Lower leg skin (tissue), 4 donors: ENCODE results near the gene SNX33. TPM values are rescaled to one million over a fixed set of nuclear protein-coding genes. Genes with fewer than 3 reads are reported as not detected.

Source experiments
- DNase-seq, 2 donors: peaks; one replicate each; pipeline ENCODE4 v3.0.0-alpha.2; 2019; ENCODE audit warnings: low spot score in 2 of 2
- H3K4me3 ChIP-seq: fragments of 200-600 bp; sonication (generic); 2 replicates; pipeline ENCODE4 v1.5.1; 2017; ENCODE audit warnings: mild to moderate bottlenecking, low read depth; ENCODE audit not compliant: poor library complexity, severe bottlenecking
- CTCF ChIP-seq, 3 donors: fragments of 450-650 bp; IDR thresholded peaks; one replicate each; pipeline ENCODE4 v1.5.1; 2016; ENCODE audit warnings: antibody characterized with exemption in 3 of 3, mild to moderate bottlenecking in 3 of 3, moderate library complexity in 2 of 3
- POLR2A ChIP-seq, 2 donors: fragments of 450-650 bp; IDR thresholded peaks; one replicate each; pipeline ENCODE4 v1.6.1; 2016 to 2017; ENCODE audit warnings: antibody characterized with exemption in 2 of 2, mild to moderate bottlenecking in 1 of 2, moderate library complexity in 1 of 2
- WGBS, 2 donors: methylation state at CpG; one replicate each; pipeline ENCODE4 v1.1.5; 2018; 5-methylcytosine and 5-hydroxymethylcytosine counted together
- intact Hi-C: fragments of 100-400 bp; cut with DNase I; formaldehyde crosslinking; loops from one replicate; pipeline ENCODE4 v1.15.0; 2023; ENCODE audit warnings: low total_unique reads
- total RNA-seq, 4 donors: library from RNA; depleted of rRNA; stranded (reverse); fragments of >200 nt; gene quantifications; one replicate each; pipeline ENCODE4 v1.1.0, GENCODE V29; 2016

The SNX33 gene
- total RNA-seq, 4 donors from 2014 or later, result 24.8 to 40.5 (median 35.5) TPM

DNA sequence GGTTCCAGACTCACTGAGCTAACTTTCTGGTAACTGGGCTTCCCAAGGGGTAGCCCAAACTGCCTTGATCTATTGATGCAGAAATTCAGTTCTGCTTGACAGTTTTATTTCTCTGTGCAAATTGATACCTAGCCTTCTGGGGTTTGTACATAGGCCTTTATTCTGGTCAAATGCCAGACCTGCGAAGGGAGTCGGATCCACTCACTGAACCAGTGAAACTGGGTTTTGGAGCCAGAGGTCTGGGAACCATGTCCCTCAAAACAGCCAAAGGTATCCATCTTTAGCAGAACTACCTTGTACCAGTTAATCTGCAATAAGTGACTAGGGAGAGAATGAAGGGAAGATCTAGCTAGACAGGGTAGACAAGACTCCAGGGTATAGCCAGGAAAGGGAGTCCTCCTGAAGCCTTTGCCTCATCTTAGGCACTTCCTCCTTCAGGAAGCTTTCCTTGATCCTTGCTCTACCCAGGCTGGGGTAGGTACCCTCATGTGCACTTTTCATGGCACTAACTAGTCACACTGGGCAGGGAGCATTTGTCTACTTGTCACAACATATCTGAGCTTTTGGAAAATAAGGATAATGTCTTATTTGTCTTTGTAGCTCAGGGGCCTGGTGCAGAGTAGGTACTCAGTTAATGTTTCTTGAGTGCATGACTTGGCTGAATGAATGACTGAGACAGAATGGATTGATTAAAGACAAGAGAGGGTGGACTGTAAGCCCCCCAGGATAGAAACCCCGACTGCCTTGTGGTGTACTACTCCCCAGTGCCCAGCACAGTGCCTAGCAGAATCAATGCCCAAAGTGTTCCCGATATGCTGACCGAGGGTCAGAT is 1.4 kb upstream of the SNX33 start:
- no peak for DNase-seq
- peak overlapping the region; percentile 91 for H3K4me3 ChIP-seq
- 26 to 35% methylated on average over 5 of the region's 5 CpGs for WGBS, 2 donors
- intact Hi-C loops, result no loop called here
- TF ChIP-seq POLR2A (IDR thresholded peaks at IDR 0.05), result no peak
- no peak for TF ChIP-seq CTCF (IDR thresholded peaks at IDR 0.05)

DNA sequence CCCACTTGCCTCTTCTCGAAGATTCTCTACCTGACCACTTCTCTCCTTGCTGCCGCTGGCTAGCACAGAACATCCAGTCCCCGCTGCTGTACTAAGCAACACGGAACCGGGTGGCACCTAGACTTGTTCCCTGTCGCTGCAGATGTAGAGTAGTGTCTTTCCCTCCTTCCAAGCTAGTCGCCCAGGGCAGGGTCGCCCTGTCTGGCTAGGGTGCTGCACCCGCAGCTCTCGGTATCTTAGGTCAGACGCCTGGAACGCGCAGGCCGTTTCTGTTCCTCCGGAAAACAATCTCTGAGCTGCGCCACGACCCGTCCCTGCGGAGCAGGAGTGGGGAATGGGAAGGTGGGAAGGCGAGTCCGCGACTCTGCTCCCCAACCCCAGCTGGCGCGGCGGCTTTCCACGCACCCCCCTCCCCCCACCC is 758 bp upstream of the SNX33 start:
- WGBS, 2 donors, result 0 to 1% methylated on average over 26 of the region's 26 CpGs
- peak overlapping the region; percentile 91 for H3K4me3 ChIP-seq
- intact Hi-C loops, result no loop called here
- peak in 1 of 2 donors; percentile 88 for DNase-seq
- TF ChIP-seq CTCF (IDR thresholded peaks at IDR 0.05) (no peak), POLR2A (IDR thresholded peaks at IDR 0.05) (no peak)

- DNase-seq, result peak in 1 of 2 donors; percentile 90
- 2 to 6% methylated on average over 27 to 34 of the region's 34 CpGs for WGBS, 2 donors
- TF ChIP-seq CTCF (IDR thresholded peaks at IDR 0.05), result no peak
- no peak for TF ChIP-seq POLR2A (IDR thresholded peaks at IDR 0.05)
Observed at GRCh38 chr15:75648156-75649000, 666 bp downstream of the SNX33 start.

GRCh38 chr15:75649045-75649761 is 1.5 kb downstream of the SNX33 start:
- WGBS, 2 donors, result 50 to 58% methylated on average over 16 to 17 of the region's 19 CpGs
- DNase-seq, result peak in 1 of 2 donors; percentile 87
- H3K4me3 ChIP-seq, result no peak overlapping the region
- intact Hi-C loops, result no loop called here
- TF ChIP-seq POLR2A (IDR thresholded peaks at IDR 0.05) (no peak), CTCF (IDR thresholded peaks at IDR 0.05) (no peak)

More at GRCh38 chr15:75648156-75649000, 666 bp downstream of the SNX33 start:
- intact Hi-C loops, result no loop called here
- H3K4me3 ChIP-seq, result peak overlapping the region; percentile 91

- no peak for DNase-seq
- WGBS, 2 donors, result 75 to 88% methylated on average over 18 of the region's 18 CpGs
- intact Hi-C loops, result loop anchor here (10.0 kb wide), 1 partner anchor 285 kb away; the partner anchor contains the start of gene MAN2C1
- no peak for TF ChIP-seq CTCF (IDR thresholded peaks at IDR 0.05)
- no peak for TF ChIP-seq POLR2A (IDR thresholded peaks at IDR 0.05)
- H3K4me3 ChIP-seq, result no peak overlapping the region
Observed at GRCh38 chr15:75649848-75650247, 2.1 kb downstream of the SNX33 start.
